Measurements from ENCODE around the gene OCSTAMP. TPM values are rescaled to one million over a fixed set of nuclear protein-coding genes. Genes with fewer than 3 reads are reported as not detected.
A peak's percentile ranks its signal among the peaks of the same experiment; 100 is the strongest.

Gene OCSTAMP
- total RNA-seq, 1 experiment from 2014 or later: not detected

DNA sequence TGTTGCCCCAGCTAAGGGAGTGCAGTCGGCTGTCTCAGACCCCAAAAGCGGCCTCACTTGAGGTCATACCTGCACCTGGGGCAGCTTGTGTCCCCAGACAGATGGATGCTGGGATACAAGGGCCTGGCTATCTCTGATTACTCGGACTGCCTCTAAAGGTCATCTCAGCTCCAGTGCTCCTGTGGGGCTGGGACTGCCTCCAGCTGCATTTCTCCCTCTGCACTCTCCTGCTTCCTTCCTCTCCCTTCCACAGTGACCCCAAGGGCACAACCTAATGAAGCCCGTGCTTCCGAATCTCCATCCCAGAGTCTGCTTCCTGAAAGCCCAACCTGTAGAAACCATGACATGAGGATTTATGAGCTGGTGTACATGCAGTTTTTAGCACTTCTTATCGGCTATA lies 22.8 kb upstream of the OCSTAMP start:
- no peak for DNase-seq (ENCODE audit: low spot score)

DNA sequence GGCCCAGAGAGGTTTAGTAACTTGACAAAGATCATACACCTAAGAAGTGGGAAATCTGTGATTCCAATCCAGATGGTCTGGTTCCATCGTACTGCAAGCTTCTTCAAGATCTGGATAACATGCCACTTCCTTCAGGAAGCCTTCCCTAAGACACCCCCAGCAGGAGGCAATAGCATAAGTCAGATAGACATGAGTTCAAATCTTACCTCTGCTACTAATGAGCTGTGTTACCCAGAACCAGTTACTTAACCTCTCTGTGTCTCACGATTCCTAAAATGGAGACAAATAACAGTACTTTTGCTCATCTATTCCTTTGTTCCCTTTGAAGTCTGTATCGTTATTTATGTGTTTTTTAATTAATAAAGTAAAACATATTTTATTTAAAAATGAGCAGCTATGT lies 22.3 kb upstream of the OCSTAMP start:
- no peak for DNase-seq (ENCODE audit: low spot score)

DNA sequence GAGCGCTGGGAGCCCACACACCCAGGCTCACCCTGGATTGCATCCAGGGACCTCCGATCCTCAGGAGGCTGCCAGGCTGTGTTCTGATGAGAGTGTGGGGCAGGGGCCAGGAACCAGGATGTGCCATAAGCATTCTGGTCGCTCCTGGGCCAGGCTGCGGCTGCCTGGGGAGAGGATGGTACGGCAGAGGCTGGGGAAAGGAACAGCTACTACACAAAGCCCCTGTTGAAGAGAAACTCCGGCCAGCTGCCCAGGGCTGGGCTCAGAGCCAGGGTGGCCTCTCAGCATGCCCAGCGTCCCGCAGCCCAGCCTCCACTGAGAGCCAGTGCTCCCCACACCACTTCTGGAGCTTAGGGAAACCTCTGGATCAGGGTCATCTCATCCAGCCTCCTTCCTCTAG lies 21.7 kb upstream of the OCSTAMP start:
- no peak for DNase-seq (ENCODE audit: low spot score)

DNA sequence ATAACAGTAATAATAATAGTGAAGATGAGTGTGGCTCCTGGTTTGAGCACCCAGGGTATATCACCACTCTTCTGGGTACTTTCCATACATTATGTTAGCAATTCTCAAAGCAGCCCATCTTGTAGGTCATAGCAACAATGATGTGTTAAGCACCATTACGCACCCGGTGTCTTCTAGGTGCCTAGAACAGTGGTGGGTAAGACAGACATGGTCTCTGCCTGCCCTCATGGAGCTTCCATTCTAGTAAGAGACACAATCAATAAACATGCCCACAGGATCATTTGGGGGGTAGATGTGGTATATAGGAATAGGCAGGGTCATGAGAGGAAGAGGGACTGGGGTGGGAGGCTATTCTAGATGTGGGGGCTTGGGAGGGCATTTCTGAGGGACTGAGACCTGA lies 21.0 kb upstream of the OCSTAMP start:
- DNase-seq (ENCODE audit: low spot score): no peak

DNA sequence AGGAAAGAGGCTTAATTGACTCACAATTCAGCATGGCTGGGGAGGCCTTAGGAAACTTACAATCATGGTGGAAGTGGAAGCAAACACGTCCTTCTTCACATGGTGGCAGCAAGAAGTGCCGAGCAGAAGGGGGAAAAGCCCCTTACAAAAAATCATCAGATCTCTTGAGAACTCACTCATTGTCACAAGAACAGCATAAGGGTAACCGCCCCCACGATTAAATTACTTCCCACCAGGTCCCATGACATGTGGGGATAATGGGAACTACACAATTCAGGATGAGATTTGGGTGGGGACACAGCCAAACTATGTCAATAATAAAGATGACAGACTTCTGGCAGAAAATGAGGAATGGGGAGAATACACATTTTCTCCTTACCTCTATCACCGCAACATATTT lies 20.5 kb upstream of the OCSTAMP start:
- DNase-seq (ENCODE audit: low spot score): no peak

DNA sequence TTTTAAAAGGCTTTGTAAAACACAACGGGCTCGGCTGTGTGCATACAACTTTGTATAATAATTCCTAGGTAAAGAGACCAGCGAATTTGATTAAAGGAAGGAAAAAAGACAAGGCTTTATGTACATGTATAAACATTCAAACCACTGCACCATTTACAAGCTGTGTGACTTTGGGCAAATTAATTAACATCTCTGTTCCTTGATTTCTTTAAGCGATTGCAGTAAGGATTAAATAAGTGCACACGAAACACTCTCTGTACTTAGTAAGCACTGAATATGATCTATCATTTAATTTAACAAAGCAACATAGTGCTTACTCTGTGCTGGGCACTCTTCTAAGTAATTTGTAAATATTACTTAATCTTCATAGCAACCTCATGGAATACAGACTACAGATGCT lies 19.5 kb upstream of the OCSTAMP start:
- DNase-seq (ENCODE audit: low spot score): no peak

DNA sequence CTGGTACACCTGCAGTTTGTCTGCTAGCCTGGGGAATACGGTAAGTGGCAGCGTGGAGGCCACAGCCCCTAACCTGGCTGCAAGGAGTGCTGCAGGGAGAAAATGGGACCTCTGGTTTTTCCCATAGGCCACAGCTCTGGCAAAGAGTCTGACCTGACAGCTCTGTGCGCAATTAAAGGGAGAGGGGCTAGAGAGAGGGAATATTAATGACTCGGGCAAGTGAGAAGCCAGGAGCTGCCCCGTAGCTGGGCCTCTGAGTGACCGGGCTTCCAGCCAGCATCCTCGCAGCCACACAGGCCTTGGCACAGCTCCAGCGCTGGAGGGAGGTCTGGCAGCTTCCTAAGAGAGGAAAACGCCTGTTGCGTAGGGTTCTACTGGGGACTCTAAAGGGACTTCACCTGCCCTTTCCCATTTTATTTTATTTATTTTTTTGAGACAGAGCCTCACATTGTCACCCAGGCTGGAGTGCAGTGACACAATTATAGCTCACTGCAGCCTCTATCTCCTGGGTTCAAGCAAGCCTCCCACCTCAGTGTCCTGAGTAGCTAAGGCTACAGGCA lies 18.2 kb upstream of the OCSTAMP start:
- DNase-seq (ENCODE audit: low spot score): peak; percentile 61

DNA sequence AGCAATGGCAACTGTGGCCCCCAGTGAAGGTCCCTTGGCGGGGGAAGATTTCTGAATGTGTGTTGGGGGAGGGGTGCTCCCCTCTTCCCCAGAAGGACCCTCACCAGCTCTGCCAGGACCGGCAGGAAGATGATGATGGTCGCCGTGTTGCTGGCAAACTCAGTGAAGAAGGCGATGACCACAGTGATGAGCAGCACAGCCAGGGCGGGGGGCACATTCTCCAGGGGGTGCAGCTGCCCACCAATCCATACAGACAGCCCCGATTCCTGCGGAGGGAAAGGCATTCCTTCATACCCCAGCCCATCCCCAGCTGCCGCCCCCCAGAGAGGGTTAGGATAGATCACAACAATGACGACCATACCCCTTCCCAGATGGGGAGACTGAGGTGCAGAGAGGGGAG lies 15.7 kb upstream of the OCSTAMP start:
- no peak for DNase-seq (ENCODE audit: low spot score)

DNA sequence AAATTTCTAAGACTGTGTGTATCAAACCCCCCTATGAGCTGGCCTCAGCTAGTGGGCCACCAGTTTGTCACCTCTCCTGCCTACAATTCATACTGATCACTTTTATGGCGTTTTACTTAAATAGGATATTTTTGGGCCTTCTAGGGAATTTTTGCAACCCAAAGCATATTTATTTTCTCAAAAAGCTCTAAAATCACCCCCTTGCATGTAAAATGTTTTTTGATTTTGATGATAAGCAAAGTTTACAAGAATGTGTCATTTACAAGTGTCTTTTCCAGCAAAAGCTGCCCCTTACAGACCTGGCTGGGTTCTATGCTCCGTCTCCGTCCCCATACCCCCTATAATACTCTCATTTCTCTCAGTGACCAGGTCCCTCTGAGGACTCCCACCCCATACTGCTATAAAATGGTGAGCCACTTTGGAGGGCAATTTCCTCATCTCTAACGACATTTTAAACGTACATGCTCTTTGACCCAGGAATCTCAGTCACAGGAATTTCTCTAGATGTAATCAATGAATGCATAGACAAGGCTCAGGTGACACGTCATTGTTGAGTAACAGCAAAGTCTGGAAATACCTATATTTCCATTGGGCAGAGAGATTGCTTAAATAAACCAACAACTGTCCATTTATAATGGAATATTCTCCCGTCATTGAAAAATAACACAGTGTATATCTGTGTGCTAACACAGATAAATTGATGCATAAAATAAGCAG lies 13.9 kb upstream of the OCSTAMP start:
- no peak for DNase-seq (ENCODE audit: low spot score)

DNA sequence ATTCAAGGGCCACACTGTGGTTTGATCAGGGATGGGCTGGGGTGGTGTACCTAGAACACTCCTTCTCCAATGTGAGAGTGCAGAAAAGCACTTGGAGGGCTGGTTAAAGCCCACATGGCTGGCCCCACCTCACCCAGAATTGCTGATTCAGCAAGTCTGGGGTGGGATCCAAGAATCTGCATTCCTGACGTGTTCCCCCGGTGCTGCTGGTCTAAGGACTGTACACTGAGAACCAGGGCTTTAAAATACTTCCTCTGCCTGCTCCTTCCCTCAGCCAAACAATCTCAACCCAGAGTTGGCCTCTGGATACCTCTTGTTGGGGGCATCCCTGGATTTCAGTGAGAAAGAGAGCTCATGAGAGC lies 13.4 kb upstream of the OCSTAMP start:
- DNase-seq (ENCODE audit: low spot score): no peak

DNA sequence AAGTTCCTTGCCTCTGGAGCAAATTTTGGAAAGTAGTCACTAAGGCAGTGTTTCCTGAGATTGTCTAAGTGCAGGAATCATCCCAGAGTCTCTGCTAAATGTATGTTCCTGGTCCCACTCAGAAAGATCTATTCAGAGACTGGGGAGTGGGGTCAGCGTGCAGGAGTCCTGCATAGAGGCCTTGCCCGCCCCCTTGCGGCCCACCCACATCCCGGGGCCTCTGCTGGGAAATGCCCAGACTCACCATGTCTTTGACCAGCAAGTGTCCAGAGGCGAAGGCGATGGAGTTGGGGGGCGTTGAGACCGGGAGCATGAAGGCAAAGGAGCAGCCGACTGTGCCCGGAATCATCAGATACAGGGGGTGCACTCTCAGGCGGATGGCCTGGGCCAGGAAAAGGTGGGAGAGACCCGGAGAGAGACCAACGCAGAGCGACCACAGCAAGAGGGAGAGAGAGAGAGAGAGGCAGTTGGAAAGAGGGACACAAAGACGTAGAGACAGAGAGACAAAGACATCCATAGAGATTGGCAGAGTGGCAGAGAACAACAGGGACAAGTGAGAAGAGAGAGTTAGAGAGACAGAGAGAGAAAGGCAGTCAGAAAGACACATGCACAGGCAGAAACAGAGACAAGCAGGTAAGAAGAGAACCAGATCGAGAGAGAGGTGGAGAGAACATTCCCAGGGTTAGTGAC lies 12.9 kb upstream of the OCSTAMP start:
- DNase-seq (ENCODE audit: low spot score): no peak

DNA sequence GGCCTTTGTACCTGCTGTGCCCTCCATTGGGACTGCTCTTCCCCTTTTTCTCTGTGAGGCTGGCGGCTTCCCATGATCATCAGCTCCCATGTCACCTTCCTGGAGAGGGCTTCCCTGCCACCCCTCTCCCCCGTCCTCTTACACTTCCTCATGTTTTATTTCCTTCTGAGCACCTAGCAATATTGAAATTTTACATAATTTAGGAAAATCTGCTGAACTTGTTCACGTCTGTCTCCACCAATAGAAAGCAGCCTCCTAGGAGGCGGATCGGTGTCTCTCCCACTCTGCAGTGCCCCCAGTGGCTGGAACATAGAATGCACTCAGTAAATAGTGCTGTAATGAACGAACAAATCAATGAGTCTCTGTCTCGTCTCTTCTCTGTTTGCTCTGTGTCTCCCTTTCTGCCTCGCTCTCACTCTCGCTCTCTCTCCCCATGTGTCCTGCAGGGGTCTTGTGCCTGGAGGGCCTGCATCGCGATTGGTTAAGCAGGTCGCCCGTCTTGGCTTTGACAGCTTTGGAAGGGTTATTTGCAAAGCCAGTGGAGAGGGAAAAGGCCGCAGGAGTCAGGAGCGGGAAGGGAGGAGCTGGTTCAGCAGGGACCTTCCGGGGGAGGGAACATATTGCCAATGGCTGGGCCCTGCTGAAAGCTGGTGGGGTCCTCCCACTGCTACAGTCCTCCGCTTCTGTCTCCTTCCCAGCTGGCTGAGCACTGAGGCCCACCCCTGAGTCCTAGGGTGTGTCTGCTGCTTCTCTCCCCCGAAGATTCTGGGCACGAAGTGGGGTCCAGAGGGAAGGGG lies 12.1 kb upstream of the OCSTAMP start:
- peak; percentile 87 for DNase-seq (ENCODE audit: low spot score)

DNA sequence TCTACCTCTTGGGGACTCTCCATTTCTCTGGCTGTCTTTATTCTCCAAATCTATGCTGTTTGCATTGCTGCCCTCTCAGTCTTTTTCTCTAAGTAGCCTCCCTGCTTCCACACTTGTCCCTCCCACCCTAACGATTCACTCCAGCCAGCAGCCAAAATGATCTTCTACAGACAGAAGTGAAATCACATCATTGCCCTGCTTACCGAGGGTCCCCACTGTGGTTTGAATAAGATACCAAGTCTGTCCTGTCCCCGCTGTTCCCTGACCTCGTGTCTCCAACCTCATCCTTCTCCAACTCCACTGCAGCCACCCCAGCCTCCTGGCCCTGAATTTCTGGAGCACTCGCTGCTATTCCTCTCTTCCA lies 11.5 kb upstream of the OCSTAMP start:
- no peak for DNase-seq (ENCODE audit: low spot score)

DNA sequence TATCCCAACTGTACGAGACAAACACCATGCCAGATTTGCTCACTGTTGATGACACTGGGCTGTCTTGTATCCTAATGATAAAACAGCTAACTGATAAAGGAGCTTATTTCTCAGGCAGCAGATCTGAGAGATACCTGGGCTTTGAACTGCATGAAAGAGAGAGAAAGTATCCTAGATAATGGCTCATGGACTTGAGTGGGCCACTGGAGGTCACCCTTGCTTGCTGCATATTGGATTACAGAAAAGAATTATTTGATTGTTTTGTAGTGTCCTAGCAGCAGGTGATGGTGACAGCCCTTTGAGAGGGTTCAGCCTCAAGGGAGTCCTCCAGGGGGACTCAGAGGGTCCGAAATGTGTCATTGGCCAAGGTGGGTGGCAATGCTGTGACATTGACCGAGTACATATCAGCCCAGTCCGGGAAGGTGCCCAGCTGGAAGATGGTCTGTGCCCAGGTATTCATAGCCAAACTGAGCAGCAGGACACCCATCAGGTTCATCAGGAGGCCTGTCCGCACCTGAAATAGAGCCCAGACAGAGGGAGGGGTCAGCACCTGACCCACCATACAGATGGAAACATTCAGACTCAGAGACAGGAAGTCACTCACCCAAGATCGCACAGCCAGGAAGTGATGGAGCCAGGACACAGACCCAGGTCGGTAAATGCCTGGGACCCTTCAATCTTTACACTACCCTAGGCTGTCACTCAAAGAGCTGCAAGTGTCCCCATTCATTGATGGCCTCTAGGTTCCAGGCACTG lies 9.4 kb upstream of the OCSTAMP start:
- peak; percentile 32 for DNase-seq (ENCODE audit: low spot score)

DNA sequence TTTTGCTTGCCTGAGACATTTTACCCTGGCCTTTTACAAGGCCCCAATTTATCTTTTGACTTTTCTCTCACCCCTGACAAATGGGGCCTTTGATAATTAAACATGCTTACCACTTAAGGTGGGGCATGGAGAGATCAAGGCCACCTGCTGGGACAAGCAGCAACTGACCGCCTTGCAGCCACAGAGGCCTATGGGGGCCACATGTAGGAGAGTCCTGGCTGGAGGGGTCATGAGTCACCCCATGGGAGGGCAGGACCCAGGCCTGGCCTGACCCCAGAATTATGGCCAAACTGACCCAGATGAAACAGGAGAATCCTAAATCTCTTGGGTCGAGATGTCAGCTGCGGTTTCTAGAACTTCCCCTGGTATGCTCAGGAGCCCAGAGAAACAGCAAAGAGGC lies 8.5 kb upstream of the OCSTAMP start:
- DNase-seq (ENCODE audit: low spot score): no peak

DNA sequence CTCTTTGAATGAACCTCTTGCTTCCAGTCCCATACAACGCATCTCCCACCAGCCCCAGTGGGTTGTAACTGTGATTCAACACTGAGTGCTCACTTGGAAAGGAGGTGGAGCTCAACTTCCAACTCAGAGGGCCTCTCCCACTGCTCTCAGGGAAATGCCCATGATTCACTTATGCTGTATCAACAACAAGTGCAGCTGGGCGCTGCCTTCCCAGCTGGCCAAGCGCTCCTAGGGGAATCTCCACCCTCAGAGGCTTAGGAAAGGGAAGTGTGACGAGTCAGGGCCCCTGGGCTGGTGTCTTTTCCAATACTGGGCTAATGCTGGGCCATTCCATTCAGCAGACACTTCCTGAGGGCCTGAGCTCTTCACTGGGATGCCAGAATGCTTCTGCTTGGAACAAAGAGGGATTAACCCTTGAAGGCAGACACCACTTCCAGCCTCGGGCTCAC lies 8.1 kb upstream of the OCSTAMP start:
- peak; percentile 27 for DNase-seq (ENCODE audit: low spot score)

DNA sequence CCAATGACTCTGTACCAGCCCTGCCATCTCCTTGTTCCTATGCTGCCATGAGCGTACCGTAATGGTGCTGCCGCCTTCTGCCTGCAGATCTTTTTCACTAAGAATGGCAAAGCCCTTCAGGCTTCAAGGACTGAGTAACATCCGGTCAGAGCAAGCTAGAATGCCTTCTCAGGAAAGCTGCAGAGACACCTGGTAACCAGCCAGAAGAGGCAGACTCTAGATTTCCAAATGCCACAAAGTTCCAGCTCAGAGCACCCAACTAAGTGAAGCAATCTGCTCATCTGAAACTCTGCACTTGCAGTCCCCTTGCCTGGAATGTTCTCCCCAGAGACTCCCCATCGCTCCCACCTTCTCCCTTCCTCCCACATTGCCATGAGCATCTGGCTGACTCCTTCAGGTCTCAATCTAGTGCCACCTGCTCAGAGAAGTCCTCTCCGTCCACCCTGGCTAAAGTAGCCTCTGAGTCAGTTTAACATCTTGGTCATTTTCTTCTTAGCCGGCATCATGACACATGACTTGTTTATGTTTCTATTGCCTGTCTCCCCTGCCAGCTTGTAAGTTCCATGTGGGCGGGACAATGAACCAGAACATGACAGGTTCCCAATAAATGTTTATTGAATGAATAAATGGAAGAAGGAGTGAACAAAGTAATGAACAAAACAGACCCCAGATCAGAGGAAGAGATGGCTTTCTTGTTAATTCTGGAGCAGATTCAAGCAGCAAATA lies 6.9 kb upstream of the OCSTAMP start:
- DNase-seq (ENCODE audit: low spot score): no peak

DNA sequence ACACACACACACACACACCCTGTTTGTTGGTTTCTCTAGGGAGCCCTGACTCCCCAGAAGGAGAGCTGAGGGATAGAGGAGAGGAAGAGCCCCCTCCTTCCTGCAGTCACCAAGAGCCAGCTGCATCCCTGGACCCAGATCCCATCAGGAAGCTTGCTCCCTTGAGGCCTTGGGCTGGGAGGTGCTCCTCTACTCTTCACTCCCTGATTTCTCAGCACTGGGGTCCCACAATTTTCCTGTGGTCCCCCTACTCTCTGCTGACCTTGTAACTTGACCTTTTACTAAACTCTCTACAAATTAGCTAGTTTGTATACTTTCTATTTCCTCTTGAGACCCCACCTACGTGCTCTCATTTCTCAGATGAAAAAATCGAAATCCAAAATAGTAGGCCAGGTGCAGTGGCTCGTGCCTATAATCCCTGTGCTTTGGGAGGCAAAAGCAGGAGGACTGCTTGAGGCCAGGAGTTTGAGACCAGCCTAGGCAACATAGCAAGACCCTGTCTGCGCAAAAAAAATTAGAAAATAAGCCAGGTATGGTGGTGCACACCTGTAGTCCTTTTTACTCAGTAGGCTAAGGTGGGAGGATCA lies 5.0 kb upstream of the OCSTAMP start:
- DNase-seq (ENCODE audit: low spot score): no peak

DNA sequence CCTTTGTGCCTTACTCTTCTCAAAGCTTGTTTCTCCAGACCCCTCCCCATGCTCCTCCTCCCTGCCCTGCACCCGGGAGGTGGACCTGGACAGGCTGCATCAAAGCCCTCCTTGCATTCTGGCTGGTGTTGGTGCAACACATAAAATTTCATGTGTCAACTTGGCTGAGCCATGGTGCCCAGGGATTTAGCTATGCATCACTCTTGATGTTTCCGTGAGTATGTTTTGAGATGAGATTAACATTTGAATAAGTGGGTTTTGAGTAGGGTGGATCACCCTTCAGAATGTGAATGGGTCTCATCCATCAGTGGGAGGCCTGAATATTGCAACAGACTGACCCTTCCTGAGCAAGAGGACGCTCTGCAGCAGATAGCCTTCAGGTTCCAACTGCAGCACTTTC lies 4.4 kb upstream of the OCSTAMP start:
- no peak for DNase-seq (ENCODE audit: low spot score)

DNA sequence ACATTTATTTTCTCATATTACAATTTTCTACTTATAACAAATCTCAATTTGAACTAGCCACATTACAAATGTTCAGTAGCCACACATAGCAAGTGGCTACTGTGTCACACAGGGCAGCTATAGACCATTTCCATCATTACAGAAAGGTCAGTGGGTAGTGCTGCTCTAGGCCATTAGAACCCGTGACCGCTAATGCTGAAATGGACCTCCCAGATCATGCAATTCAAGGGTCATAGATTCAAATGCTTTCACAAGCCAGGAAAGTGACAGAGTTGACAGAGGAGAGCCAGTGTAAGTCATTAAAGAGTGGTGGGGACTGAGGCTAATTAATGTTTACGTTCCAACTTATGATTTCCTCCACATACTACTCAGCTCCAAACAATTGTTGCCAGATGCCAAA lies 3.5 kb upstream of the OCSTAMP start:
- no peak for DNase-seq (ENCODE audit: low spot score)

Data from HT-29 (cell line).